Measurements from ENCODE around the gene MYH4.

The MYH4 gene

DNA sequence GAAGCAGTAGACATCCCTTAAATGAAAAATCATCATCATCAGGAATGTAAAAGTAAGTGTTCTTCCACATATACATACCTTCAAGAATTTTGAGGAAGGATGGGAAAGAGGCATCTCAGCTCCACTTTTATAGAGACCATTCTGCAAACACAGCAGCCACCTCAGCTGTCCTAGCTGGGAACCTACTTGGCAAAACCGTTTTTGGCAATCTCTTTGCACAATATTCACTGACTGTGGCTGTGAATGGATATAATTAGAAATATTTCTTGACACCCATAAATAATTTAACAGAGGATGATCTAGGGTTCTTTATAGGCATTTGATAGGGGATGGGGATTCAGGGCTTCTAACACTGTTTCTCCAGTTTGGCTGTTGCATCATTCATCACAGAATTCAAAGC lies at the start of gene MYH4:
MYH4 (minus strand) TSS at position 101 of the 400 bp plus-strand sequence. CDS start 2,814 bp downstream, outside the sequence.
- FAIRE-seq (no peak), DNase-seq (ENCODE audit: extremely low spot score, insufficient read length, low read depth) (no peak)

DNA sequence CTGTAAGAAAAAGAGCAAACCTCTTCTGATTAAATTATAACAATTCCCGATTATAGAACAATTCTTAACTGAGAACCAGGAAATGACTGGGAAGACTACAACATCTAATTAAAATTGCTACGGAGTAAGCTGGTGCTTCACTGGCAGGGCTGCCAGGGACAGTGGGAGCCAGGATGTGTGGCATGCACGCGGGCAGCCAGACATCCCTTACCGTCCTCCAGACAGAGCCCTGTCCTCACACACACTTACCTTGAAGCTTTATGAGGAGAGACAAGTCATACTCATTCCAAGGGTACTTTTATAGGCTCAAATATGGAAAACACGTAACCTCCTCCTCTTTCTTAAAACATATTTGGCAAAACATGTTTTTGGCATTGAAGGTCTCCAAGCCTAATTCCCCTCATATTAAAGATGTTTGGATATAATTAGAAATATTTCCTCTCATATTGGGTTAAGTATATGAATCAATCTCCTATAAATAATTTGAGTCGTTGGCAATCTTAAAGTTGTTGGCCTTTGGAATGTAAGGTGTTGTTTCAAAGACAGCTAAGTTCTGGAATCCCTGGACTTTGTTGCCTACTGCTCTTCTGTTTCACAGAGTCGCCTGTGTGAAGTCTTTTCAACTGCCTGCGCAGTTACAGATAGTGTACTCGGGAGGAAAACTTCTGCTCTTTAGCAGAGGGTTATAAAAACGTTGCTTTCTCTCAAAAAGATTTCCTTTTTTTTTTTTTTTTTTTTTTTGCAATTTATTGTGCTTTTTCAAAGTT lies 49.1 kb upstream of the MYH4 start, which contains the start of gene MYH1:
MYH1 (minus strand) TSS at position 272 of the 767 bp plus-strand sequence. CDS start 1,900 bp downstream, outside the sequence.
- no peak for DNase-seq (ENCODE audit: extremely low spot score, insufficient read length, low read depth)
- no peak for FAIRE-seq

DNA sequence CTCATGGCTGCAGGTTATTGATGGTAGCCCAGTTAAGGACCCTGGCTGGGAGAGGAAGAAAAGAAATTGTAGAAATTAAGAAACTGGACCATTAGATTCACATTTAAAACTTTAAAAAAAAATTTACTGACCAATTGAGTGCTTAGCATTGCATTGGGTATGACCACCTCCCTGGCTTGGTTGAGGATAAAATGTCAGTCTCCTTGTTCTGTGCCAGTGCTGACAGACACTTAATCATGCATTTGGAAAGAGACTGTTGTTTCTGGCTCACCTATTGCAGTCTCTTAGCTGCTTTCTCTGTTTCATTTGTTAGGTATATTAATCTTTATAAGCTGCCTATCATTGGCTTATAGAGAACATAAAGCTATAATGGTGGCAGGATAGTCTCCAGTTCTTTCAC lies 47.3 kb upstream of the MYH4 start:
- FAIRE-seq (no peak), DNase-seq (ENCODE audit: extremely low spot score, insufficient read length, low read depth) (no peak)

DNA sequence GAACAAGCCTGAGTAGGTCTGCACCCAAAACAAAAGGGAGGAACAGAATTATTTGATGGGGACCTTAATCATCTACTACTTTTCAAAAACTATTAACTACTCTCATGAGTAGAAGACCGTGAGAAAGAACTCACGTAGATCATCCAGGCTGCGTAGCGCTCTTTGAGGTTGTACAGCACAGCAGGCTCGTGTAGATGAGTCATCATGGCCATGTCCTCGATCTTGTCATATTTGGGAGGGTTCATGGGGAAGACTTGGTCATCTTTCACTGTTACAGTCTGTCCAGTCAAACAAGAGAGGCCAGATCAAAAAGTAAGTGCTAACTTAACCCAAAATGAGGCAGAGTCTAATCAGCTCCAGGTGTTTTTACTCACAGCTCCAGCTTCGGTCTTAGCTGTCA lies 46.7 kb upstream of the MYH4 start:
- DNase-seq (ENCODE audit: extremely low spot score, insufficient read length, low read depth), result no peak
- FAIRE-seq, result no peak

DNA sequence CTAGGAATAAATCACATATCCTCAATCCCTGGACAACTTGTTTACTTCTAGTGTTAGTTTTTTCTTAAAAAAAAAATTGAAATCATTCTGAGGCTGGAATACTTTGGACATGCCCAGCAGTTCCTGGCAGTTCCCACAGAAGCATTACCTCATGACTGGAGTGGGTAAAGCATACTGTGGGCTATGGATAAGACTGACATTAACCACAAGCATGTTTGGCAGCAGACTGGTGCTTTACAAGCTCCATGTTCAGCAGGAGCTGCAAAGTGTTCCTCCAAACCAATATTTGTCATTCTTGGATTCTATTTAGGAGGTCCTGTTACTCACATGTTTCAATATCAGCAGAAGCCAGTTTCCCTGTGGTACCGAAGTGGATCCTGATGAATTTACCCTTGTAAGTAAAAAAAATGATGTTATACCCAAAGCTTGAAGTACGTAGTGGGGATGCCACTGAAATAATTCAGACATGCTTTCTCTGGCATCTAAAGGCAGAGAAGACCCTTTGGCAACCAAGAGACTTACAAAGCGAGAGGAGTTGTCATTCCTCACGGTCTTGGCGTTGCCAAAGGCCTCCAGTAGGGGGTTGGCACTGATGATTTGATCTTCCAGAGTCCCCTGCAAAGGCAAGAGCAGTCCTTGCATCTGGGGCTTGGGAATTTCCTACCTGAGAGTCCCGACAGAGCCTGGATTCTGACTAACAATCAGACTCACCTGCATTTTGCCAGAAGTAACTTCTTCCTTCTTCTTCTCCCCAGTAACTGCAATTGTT lies 44.1 kb upstream of the MYH4 start:
- DNase-seq (ENCODE audit: extremely low spot score, insufficient read length, low read depth), result no peak
- FAIRE-seq, result no peak

DNA sequence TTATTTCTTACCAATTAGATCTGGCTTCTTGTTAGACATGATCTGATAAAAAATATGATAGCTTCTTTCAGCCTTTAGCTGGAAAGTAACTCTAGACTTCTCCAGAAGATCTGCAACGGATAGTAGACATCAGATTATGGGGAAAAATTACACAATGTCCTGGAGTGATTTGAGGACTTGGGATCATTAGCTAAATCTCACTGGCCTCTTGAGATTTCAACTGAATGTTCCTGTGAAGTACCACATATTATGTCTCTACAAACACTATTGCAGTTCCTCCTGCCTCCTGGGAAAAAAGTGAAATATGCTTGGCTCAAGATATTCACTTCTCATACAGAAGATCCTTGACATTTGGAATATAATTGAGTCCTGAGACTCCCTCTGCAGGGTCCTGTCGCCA lies 43.5 kb upstream of the MYH4 start:
- no peak for FAIRE-seq

DNA sequence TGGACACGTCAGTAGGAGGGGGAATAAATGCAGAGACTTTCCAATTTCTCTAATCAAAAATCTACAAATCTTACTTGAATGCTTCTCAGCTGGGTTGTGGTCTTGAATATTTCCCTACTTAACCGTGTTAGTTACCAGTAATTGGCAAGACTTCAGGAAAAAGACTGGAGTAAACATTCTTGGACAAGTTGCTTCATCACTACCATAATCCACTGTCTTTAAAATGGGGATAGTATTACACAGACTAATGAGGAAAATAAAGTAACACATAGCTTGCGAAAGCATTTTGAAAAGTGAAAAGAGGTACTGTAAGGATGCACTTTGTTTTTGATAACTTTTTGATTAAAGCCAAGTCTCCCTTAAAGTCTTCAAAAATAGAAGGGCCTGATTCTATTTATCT lies 30.6 kb upstream of the MYH4 start:
- no peak for DNase-seq (ENCODE audit: extremely low spot score, insufficient read length, low read depth)
- FAIRE-seq, result no peak

More for the DNA sequence above, 43.5 kb upstream of the MYH4 start:
- DNase-seq (ENCODE audit: extremely low spot score, insufficient read length, low read depth), result no peak

DNA sequence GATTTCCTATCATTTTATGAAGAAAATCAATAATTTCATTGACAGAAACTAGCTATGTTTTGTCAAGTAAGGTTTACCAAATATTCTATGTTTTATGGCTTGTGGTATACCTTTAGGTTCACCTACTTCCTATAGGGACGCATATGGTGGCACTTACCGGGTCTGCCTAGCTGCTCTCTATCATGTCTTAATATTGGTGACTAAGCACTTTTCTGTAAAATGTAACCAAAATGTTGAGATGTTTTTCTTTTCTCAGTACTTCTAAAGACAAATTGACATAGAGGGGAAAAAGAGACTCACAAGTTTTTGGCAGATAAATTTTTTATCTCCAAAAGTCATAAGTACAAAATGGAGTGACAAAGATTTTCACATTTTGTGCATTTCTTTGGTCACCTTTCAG lies 22.6 kb upstream of the MYH4 start:
- no peak for DNase-seq (ENCODE audit: extremely low spot score, insufficient read length, low read depth)
- FAIRE-seq, result no peak

DNA sequence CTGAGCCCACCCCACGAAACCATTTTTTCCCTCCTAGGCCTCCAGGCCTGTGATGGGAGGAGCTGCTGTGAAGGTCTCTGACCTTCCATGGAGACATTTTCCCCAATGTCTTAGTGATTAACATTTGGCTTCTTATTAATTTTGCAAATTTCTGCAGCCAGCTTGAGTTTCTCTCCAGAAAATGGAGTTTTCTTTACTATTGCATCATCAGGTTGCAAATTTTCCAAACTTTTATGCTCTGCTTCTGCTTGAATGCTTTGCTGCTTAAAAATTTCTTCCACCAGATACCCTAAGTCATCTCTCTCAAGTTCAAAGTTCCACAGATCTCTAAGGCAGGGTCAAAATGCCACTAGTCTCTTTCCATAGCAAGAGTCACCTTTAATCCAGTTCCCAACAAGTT lies 12.9 kb upstream of the MYH4 start:
- DNase-seq (ENCODE audit: extremely low spot score, insufficient read length, low read depth) (no peak), FAIRE-seq (no peak)

DNA sequence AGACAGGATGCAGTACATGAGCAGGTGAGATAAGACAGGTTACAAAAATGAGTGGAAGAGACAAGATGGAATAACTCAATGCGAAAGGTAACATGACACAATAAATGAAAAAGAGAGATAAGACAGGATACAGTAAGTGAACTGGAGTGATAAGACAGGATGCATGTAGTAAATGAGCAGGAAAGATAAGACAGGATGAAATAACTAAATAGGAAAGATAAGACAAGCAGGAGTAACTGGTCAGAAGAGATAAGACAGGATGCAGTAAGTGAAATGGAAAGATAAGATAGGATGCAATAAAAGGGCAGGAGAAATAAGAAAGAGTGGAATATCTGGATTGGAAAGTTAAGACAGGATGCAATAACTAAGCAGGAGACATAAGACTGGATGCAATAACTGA lies 8.3 kb upstream of the MYH4 start:
- DNase-seq (ENCODE audit: extremely low spot score, insufficient read length, low read depth), result no peak
- FAIRE-seq, result no peak

DNA sequence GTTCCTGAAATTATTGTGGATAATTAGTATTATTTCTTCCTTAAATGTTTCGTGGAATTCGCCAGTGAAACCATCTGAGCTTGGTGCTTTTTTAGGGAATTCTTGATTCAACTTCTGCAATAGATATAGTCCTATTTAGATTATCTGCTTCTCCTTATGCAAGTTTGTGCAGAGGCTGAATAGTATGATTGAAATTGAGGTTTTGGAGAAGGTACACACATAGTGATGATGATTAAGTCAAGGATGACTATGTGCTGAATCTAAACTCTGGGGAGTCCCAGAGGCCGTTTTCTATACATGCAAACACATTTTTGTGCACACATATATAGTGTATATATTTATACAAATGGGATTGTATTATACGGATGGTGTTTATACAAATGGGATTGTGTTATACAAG lies 5.2 kb upstream of the MYH4 start:
- DNase-seq (ENCODE audit: extremely low spot score, insufficient read length, low read depth) (no peak), FAIRE-seq (no peak)

DNA sequence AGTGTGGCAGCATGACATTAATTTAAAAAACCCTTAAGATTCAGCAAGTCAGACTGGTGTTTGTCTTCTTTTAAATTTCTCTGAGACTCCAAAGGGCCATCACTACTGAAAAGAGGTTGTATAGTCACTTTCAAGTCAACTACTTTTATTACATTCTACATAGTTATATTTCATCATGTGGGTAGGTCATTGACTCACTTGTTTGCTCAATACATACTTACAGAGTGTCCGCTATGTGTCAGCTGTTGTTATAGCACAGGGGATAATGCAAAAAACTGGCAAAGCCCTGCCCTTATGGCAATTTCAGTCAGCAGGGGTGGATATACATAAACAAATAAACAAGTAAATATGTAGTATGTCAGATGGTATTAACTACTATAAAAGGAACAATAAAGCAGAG lies 2.5 kb upstream of the MYH4 start:
- no peak for DNase-seq (ENCODE audit: extremely low spot score, insufficient read length, low read depth)

DNA sequence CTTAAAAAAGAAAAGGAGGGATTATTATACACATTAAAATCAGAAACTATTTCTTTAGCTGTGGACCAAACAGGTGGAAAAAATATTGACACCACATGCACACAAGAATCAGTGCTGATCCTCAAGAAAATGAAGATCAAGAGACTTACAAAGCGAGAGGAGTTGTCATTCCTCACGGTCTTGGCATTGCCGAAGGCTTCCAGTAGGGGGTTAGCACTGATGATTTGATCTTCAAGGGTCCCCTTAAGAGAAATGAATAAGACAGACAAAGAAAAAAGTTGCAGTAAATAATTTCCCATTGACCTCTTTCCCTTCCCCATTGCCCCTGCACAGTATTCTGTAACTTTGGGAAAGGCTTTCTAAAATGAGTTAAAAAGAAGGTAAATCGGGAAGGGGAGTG lies 6.0 kb downstream of the MYH4 start:
- FAIRE-seq (no peak), DNase-seq (ENCODE audit: extremely low spot score, insufficient read length, low read depth) (no peak)

More for the DNA sequence above, 2.5 kb upstream of the MYH4 start:
- no peak for FAIRE-seq

DNA sequence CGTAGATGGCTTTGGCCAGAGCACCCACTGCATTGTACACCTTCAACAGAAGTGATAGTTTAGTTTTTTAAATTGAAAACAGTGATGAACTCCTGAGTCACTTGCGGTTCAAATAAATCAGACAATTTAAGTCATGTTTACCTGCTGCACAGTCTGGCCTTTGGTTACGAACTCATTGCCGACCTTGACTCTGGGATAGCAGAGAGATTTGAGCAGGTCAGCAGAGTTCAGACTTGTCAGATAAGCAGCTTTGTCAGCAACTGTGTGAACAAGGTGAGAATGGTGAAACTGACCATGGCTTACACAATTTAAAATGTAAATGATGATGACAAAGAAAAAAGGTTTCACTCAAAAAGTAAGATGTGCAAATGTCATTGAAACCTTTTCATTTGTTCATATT lies 9.3 kb downstream of the MYH4 start:
- FAIRE-seq (no peak), DNase-seq (ENCODE audit: extremely low spot score, insufficient read length, low read depth) (no peak)

DNA sequence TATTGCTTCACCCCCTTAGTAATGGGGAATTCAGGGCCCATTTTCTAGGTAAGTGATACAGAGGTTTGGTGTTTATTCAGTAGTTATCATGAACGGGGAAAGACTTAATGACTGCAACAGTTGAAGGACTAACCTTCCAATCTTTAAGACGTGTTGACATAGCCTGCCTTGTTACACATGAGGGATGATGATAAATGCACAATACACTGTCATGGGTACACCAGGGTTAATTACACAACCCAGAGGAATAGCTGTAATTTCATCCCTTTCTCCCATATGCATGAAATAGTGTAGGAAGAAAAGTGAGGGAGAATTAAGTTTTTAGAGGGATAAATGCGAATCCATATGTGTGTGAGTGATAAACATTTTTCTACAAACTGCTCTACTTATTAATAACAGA lies 10.7 kb downstream of the MYH4 start:
- FAIRE-seq, result no peak

DNA sequence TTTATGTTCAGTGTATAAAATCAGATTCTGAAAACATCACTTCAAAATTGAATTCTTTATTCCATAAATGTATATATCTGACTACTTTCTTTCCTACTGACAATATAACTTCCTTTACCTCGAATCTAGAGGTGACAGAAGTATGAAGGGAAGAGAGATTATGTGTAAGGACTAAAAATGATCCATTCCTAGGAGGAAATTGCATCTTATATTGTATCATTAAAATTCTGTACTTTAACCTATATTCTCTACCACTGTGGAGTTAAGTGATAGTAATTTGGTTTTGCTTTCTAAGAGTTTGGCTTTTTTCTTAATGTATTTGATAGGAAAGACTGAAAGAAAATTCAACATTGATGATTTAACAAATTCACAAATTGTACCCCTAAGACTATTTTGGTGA lies 11.4 kb downstream of the MYH4 start:
- FAIRE-seq, result no peak
- no peak for DNase-seq (ENCODE audit: extremely low spot score, insufficient read length, low read depth)

More for the DNA sequence above, 10.7 kb downstream of the MYH4 start:
- no peak for DNase-seq (ENCODE audit: extremely low spot score, insufficient read length, low read depth)

DNA sequence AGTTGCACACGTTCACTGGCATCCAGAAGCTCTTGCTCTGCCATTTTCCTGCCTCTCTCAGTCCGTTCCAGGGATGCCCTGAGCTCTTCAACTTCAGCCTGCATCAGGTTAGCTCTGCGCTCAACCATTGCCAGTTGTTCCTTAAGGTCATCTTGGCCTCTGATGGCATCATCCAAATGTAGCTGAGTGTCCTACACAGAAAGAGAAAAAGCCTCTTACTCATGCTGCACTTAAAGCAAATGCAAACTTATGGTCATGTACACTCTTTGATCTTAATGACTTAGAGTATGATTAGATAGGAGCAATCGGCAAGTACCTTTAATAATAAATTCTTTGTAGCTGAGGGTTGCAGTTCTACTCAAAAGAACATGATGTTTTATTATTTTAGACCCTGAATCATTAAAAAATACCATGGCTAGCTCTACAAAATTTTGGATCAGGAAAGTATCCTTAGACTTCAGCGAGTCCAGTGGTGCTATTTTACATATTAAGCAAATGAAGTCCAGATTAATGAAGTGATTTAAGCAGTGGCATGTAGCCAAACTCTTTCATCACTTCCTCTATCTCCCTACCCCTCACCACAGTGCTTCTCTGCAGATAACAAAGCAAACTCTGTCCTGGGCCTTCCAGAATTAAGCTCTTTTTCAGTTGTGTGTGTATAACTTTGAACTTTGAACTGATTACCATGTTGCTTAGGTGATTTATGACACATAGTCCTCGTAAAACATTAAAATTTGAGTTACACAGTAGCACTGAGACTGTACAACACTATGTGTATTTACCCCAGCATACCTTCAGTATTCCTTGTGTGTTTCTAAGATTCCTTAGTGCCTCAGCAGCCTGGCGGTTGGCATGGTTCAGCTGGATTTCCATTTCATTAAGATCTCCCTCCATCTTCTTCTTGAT lies 22.1 kb downstream of the MYH4 start:
- DNase-seq (ENCODE audit: extremely low spot score, insufficient read length, low read depth), result no peak
- no peak for FAIRE-seq

DNA sequence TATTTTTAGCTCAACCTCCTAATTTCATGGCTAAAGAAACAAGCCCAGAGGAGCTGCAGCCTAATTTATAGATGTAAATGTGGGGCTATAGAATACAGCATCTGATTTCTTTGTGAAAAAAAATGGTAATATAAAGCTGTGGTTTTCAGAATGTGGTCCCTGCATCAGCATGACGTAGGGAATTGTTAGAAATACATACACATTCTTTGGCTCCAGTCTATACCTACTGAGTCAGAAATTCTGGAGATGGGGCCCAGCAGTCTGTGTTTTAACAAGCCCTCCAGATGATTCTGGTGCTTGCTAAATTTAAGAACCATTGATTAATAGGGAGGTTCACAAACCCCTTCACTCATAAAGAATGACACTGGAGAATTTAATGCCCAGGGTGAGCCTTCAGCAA lies 29.5 kb downstream of the MYH4 start:
- FAIRE-seq, result no peak
- DNase-seq (ENCODE audit: extremely low spot score, insufficient read length, low read depth), result no peak

DNA sequence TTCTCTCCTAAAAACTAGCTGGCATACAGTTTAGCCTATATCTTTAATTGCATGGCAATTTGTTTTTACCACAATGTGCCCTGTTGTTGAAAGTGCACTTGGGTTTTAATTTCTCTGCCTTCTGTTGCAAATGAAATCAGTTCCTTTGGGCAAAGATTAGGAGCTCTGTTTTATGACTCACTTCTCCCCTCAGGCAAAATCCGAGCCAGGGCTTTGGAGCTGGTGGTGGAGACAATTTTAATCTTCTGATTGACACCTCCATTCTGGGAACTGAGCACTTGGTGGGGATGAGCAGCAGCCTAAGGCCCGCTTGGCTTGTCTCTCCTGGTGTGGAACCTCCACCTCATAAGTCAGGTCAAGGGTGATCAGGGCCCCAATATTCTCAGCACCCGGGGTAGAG lies 34.3 kb downstream of the MYH4 start:
- FAIRE-seq, result no peak
- DNase-seq (ENCODE audit: extremely low spot score, insufficient read length, low read depth), result no peak

DNA sequence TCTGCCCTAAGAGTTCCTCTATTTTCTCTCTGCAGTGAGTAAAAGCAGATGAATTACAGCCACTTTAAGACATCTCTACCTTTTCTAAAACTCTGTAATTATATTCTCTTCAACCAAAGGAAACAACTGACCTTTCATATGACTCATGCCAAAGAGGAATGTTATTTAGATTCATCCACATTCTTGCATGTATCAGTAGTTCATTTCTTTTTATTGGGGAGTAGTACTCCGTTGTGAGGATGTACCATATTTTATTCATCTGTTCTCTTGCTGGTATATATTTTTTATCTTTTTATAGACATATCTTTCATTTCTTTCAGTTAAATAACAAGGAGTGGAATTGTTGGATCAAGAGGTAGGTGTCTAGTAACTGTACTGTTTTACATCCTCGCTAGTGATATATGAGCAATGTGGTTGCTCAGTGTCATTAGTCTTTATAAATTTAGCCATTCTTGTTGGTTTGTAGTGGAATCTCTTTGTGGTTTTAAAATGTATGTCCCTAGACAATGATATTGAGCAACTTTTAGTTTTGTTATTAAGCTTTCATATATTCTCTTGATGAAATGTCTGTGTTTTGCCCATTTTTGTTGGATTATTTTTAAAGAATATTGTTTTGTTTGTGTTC lies 39.8 kb downstream of the MYH4 start:
- DNase-seq (ENCODE audit: extremely low spot score, insufficient read length, low read depth), result no peak
- FAIRE-seq, result no peak
